IPS-NIHi7 (cell line): ENCODE data around the gene OR2V2.
"Not testable (repeated sequence)": the region's sequence is repeated elsewhere in the genome, so short reads cannot be mapped to it uniquely, and the experiment has no call there.

Source experiments
- DNase-seq: peaks from one replicate; pipeline ENCODE4 v3.0.0; 2012; ENCODE audit warnings: mixed read lengths; ENCODE audit errors: extremely low spot score

OR2V2 gene

DNA sequence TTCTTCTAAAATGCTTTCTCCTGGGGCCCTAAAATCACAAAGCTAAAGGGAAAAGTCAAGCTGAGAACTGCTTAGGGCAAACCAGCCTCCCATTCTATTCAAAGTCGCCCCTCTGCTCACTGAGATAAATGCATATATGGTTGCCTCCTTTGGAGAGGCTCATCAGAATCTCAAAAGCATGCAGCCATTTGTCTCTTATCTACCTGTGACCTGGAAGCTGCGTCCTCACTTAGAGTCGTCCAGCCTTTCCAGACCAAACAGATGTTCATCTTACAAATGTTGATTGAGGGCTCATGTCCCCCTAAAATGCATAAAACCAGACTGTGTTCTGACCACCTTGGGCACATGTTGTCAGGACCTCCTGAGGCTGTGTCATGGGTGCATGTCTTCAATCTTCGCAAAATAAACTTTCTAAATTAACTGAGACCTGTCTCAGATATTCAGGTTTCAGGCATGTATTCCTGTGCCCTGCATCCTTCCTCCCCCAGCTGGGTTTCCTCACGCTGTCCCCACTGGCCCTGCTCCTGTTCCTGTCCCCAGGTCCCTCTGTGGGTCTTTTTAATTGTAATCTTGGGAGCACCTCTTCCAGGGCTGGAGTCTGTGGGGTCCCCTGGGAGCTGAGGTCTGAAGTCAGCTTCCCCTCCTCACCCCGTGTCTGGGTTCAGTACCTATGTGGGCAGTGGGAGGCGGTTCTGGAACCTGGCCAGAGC is at the start of gene OR2V2:
OR2V2 (plus strand) TSS at position 660 of the 710 bp plus-strand sequence. CDS start 7,357 bp downstream, outside the sequence.
- not testable (repeated sequence) for DNase-seq

- DNase-seq: not testable (repeated sequence)
Observed at GRCh38 chr5:181097759-181098491, 49.5 kb upstream of the OR2V2 start.

GRCh38 chr5:181098762-181099601 is 48.4 kb upstream of the OR2V2 start:
- no peak for DNase-seq

- no peak for DNase-seq
Observed at GRCh38 chr5:181099602-181100086, 47.7 kb upstream of the OR2V2 start.

DNA sequence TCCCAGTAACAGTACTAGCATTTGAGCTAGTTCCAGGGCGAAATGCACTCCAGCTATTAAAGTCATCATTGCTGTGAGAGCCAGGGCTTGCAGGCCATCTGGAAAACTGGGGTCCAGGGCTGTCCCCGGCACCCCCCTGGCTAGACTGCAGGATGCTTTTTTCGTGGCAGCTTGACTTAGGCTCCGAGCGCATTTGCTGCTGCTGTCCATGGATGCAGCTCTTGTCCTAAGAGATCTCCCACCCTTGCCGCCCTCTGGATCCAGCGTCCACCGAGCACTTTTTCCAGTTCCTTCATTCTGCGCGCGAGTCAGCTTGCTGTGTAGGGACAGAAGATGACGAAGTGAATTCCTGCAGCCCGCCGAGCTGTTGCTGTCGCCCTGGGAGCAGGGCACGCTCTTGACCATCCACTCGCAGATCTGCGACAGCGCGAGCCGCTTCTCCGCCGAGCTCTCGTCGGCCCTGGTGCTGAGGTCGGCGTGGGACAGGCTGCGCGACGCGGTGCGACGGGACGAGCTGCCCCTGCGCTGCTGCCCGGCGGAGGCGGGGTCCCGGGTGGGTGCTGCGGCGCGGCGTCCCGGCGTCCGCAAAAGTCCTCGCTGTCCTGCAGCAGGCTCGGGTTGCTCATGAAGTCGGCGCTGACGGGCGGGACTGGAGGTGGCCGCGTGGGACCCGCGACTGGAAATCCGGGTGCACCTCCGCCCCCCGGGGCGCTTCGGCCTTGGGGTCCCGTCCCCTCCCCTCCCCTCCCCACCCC is 47.1 kb upstream of the OR2V2 start:
- DNase-seq: no peak

GRCh38 chr5:181101030-181101641 is 46.2 kb upstream of the OR2V2 start:
- not testable (repeated sequence) for DNase-seq

- not testable (repeated sequence) for DNase-seq
Observed at GRCh38 chr5:181101930-181102674, 45.3 kb upstream of the OR2V2 start.

DNA sequence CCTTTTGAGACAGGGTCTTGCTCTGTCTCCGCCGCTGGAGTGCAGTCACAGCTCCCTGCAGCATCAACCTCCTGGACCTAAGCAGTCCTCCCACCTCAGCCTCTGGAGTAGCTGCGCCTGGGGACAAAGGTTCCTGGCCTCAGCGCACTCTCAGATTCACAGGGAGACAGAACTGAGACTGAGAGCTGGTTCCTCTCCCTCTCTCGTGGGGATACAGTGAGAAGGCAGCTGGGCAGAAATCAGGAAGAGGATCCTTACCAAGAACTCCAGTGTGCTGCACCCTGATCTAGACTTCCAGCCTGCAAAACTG is 43.2 kb upstream of the OR2V2 start:
- DNase-seq: not testable (repeated sequence)

GRCh38 chr5:181104606-181105390 is 42.6 kb upstream of the OR2V2 start:
- DNase-seq: not testable (repeated sequence)

GRCh38 chr5:181105391-181106025 is 41.9 kb upstream of the OR2V2 start:
- DNase-seq: no peak

DNA sequence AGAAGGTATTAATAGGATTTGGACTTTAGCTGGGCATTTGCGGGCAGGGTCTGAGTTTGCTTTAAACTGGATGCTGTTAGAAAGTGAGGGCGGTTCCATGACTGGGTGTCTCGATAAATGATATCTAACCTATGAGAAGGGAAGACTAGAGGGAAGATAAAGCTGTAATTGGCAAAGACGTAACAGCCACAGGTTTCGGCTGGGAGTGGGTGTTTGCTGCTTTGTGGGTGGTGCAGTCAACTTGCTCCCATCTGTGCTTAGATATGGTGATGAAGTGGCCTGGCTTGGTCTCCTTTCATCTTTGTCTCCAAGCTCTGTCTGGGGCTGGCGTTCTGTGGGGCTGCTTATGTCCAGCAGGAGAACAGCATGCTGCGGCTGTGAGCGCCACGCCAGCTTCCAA is 39.7 kb upstream of the OR2V2 start:
- DNase-seq: no peak

GRCh38 chr5:181108578-181109165 is 38.7 kb upstream of the OR2V2 start:
- DNase-seq: no peak

- peak; percentile 52 for DNase-seq
Observed at GRCh38 chr5:181109489-181110013, 37.8 kb upstream of the OR2V2 start.

GRCh38 chr5:181111010-181111409 is 36.4 kb upstream of the OR2V2 start:
- DNase-seq: no peak

DNA sequence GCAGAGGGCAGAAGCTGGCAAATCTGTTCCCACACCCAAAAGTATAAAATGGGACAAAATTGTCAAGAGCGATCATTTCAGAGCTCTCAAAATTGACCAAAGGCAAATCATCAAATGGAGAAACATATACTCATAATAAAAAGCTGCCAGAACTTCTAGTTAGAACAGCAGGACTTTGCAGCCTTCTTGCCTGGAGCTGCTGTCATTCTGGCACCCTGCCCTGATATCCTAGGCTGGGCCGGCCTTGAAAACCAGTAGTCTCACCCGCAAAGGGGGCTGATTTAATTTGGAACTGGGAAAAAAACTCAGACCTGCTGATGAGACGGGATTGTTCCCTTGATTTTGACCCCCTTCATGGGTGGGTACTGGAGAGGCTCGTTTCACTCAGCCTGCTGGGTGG is 34.9 kb upstream of the OR2V2 start:
- no peak for DNase-seq

- DNase-seq: not testable (repeated sequence)
Observed at GRCh38 chr5:181113572-181113971, 33.8 kb upstream of the OR2V2 start.

- DNase-seq: no peak
Observed at GRCh38 chr5:181114284-181114843, 33.0 kb upstream of the OR2V2 start.
